Measurements from ENCODE around the gene BCAR3. TPM values are rescaled to one million over a fixed set of nuclear protein-coding genes. Genes with fewer than 3 reads are reported as not detected.

Gene BCAR3
- total and polyA plus RNA-seq, 2 donors from 2014 or later: 25.4 to 28.4 TPM

- no peak for TF ChIP-seq CTCF (IDR thresholded peaks at IDR 0.05; ENCODE audit: borderline replicate concordance, extremely low read depth, insufficient read depth)
- Histone ChIP-seq H3K27ac (ENCODE audit: low read depth in 2 of 2, low read length in 2 of 2) (peak overlapping the region; percentile 97 to 99), H3K36me3 (ENCODE audit: control insufficient read depth in 2 of 3, insufficient read depth in 3 of 3, low read length in 3 of 3) (peaks cover 0 to 2% (median 0%) of the 10 kb centered on the region in 3 donors), H3K4me1 (ENCODE audit: control insufficient read depth in 2 of 3, insufficient read depth in 2 of 3, low read depth in 1 of 3, low read length in 3 of 3) (peaks cover 10 to 78% (median 58%) of the 10 kb centered on the region in 3 donors), H3K27me3 (ENCODE audit: control insufficient read depth, insufficient read depth, low read length) (no peaks in the 10 kb centered on the region), H3K9ac (ENCODE audit: low read length in 3 of 3) (peak overlapping the region in 1 of 3 donors; percentile 4), H3K9me3 (ENCODE audit: control insufficient read depth in 2 of 3, insufficient read depth in 1 of 3, low read length in 3 of 3) (no peaks in the 10 kb centered on the region), H3K4me3 (ENCODE audit: low read length in 3 of 3) (peak overlapping the region in 1 of 3 donors; percentile 4)
- FAIRE-seq: no peak
- intact Hi-C loops (cut with DNase I): no loop called here
- no peak for DNase-seq
Observed at GRCh38 chr1:93594603-93594880, 87.1 kb downstream of the BCAR3 start.

DNA sequence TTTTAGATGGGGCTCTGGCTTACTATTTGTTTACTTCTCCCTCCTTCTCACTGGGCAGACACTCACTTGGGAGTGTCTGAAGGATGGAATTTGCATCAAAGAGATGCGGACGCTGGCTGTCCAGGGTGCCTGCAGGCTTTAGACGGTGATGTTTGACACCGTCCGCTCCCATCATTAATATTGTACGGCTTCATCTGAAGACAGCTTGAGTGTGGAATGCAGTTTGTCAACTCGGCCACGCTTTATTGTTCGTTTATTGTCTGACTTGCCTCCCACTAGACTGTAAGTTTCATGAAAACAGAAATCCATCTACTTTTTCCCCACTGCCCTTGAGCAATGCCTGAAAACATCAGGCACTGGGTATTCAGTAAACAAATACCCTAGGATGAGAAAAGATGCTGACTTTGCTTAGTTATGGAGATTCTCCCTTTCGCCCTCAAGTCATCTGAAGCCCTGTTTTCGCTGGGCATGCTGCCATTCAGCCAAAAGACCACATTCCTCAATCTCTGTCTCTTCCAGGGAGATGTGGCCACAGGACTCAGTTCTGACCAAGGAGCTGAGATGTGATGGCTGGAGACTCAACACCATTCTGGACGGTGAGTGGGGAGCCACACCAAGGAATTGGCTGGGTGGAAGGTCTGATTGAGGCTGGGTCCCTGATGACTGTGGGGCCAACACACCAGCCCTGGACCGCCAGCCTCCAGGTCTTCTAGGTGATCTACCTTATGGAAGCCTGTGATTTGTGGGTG is 87.6 kb downstream of the BCAR3 start:
- peak overlapping the region in 1 of 3 donors; percentile 4 for H3K9ac ChIP-seq (ENCODE audit: low read length in 3 of 3)
- no peak for TF ChIP-seq CTCF (IDR thresholded peaks at IDR 0.05; ENCODE audit: borderline replicate concordance, extremely low read depth, insufficient read depth)
- H3K27ac ChIP-seq (ENCODE audit: low read depth in 2 of 2, low read length in 2 of 2): peak overlapping the region; percentile 97 to 99
- no peaks in the 10 kb centered on the region for H3K27me3 ChIP-seq (ENCODE audit: control insufficient read depth, insufficient read depth, low read length)
- peaks cover 0 to 2% (median under 1%) of the 10 kb centered on the region in 3 donors for H3K36me3 ChIP-seq (ENCODE audit: control insufficient read depth in 2 of 3, insufficient read depth in 3 of 3, low read length in 3 of 3)
- H3K9me3 ChIP-seq (ENCODE audit: control insufficient read depth in 2 of 3, insufficient read depth in 1 of 3, low read length in 3 of 3): no peaks in the 10 kb centered on the region
- peak overlapping the region in 1 of 3 donors; percentile 4 for H3K4me3 ChIP-seq (ENCODE audit: low read length in 3 of 3)
- DNase-seq (no peak), FAIRE-seq (no peak)
- intact Hi-C loops (cut with DNase I): no loop called here
- peaks cover 10 to 73% (median 55%) of the 10 kb centered on the region in 3 donors for H3K4me1 ChIP-seq (ENCODE audit: control insufficient read depth in 2 of 3, insufficient read depth in 2 of 3, low read depth in 1 of 3, low read length in 3 of 3)

- Histone ChIP-seq H3K4me3 (ENCODE audit: low read length in 3 of 3) (peak overlapping the region in 2 of 3 donors; percentile 18 to 48), H3K9ac (ENCODE audit: low read length in 3 of 3) (peak overlapping the region in 1 of 3 donors; percentile 56), H3K4me1 (ENCODE audit: control insufficient read depth in 2 of 3, insufficient read depth in 2 of 3, low read depth in 1 of 3, low read length in 3 of 3) (peaks cover 10 to 66% (median 44%) of the 10 kb centered on the region in 3 donors), H3K9me3 (ENCODE audit: control insufficient read depth in 2 of 3, insufficient read depth in 1 of 3, low read length in 3 of 3) (no peaks in the 10 kb centered on the region), H3K27me3 (ENCODE audit: control insufficient read depth, insufficient read depth, low read length) (no peaks in the 10 kb centered on the region), H3K27ac (ENCODE audit: low read depth in 2 of 2, low read length in 2 of 2) (peak overlapping the region; percentile 97 to 99), H3K36me3 (ENCODE audit: control insufficient read depth in 2 of 3, insufficient read depth in 3 of 3, low read length in 3 of 3) (peaks cover 0 to 15% (median 6%) of the 10 kb centered on the region in 3 donors)
- DNase-seq: peak in 1 of 5 donors; percentile 78
- no peak for TF ChIP-seq CTCF (IDR thresholded peaks at IDR 0.05; ENCODE audit: borderline replicate concordance, extremely low read depth, insufficient read depth)
- intact Hi-C loops (cut with DNase I): no loop called here
- FAIRE-seq: no peak
Observed at GRCh38 chr1:93592551-93592949, 89.1 kb downstream of the BCAR3 start.

All from kidney (tissue), 14 donors.